Glomerular visceral epithelial cell (primary cell): Measurements from ENCODE around the gene DUSP9.

ENCODE experiments used
- DNase-seq: peaks from one replicate; pipeline ENCODE4 v3.0.0-alpha.2; 2016; ENCODE audit errors: extremely low spot score

DUSP9 gene

GRCh38 chrX:153635788-153636668 lies 11.0 kb upstream of the DUSP9 start:
- DNase-seq, result peak; percentile 44

- DNase-seq, result no peak
Observed at GRCh38 chrX:153636716-153637115, 10.3 kb upstream of the DUSP9 start.

- no peak for DNase-seq
Observed at GRCh38 chrX:153637121-153638040, 9.6 kb upstream of the DUSP9 start.

- DNase-seq, result no peak
Observed at GRCh38 chrX:153638041-153638371, 9.0 kb upstream of the DUSP9 start.

- DNase-seq, result no peak
Observed at GRCh38 chrX:153638436-153639176, 8.4 kb upstream of the DUSP9 start.

- DNase-seq, result no peak
Observed at GRCh38 chrX:153639177-153640044, 7.6 kb upstream of the DUSP9 start.

GRCh38 chrX:153640045-153640686 lies 6.8 kb upstream of the DUSP9 start:
- no peak for DNase-seq

- no peak for DNase-seq
Observed at GRCh38 chrX:153640736-153641575, 6.0 kb upstream of the DUSP9 start.

- no peak for DNase-seq
Observed at GRCh38 chrX:153641627-153642026, 5.4 kb upstream of the DUSP9 start.

GRCh38 chrX:153642051-153642654 lies 4.8 kb upstream of the DUSP9 start:
- DNase-seq, result no peak

- no peak for DNase-seq
Observed at GRCh38 chrX:153642655-153643430, 4.2 kb upstream of the DUSP9 start.

- DNase-seq, result no peak
Observed at GRCh38 chrX:153643431-153644351, 3.3 kb upstream of the DUSP9 start.

- DNase-seq, result no peak
Observed at GRCh38 chrX:153644356-153645125, 2.5 kb upstream of the DUSP9 start.

- no peak for DNase-seq
Observed at GRCh38 chrX:153645151-153645550, 1.9 kb upstream of the DUSP9 start.

- DNase-seq, result no peak
Observed at GRCh38 chrX:153645921-153646488, 998 bp upstream of the DUSP9 start.
